Nephron (organoid): ENCODE data around the gene F13A1.

Experiments
- H3K27ac Mint-ChIP-seq, 3 experiments: 2 replicates each; pipeline ENCODE4 v1.8.0; 2020; ENCODE audit warnings: mixed read lengths in 3 of 3, mild to moderate bottlenecking in 2 of 3, moderate library complexity in 1 of 3
- H3K27me3 Mint-ChIP-seq: 2 replicates; pipeline ENCODE4 v1.8.0; 2021; ENCODE audit warnings: low read depth, mild to moderate bottlenecking, moderate library complexity, mixed read lengths
- H3K36me3 Mint-ChIP-seq: 2 replicates; pipeline ENCODE4 v1.8.0; 2020; ENCODE audit warnings: low read depth, mixed read lengths
- H3K4me1 Mint-ChIP-seq: 2 replicates; pipeline ENCODE4 v1.8.0; 2020; ENCODE audit warnings: mixed read lengths
- H3K4me3 Mint-ChIP-seq, 3 experiments: 2 replicates each; pipeline ENCODE4 v1.8.0; 2020; ENCODE audit warnings: mild to moderate bottlenecking in 3 of 3, mixed read lengths in 3 of 3, moderate library complexity in 2 of 3
- H3K9me3 Mint-ChIP-seq: 2 replicates; pipeline ENCODE4 v1.8.0; 2020; ENCODE audit warnings: mixed read lengths
- CTCF ChIP-seq, 3 experiments: fragments of 200-600 bp; sonication (generic); IDR thresholded peaks; one replicate each; pipeline ENCODE4 v1.5.0; 2021; ENCODE audit warnings: antibody characterized with exemption in 3 of 3; ENCODE audit not compliant: unreplicated experiment in 3 of 3

F13A1 gene

GRCh38 chr6:6236730-6237469 is 83.6 kb downstream of the F13A1 start:
- H3K4me3 Mint-ChIP-seq, result no peak overlapping the region
- H3K9me3 Mint-ChIP-seq, result peaks cover 10% of the 10 kb centered on the region
- no peaks in the 10 kb centered on the region for H3K4me1 Mint-ChIP-seq
- no peak overlapping the region for H3K27ac Mint-ChIP-seq
- TF ChIP-seq CTCF (IDR thresholded peaks at IDR 0.05; ENCODE audit: unreplicated experiment in 3 of 3), result no peak
- H3K36me3 Mint-ChIP-seq, result no peaks in the 10 kb centered on the region
- peaks cover 4% of the 10 kb centered on the region for H3K27me3 Mint-ChIP-seq

GRCh38 chr6:6235786-6236185 is 84.7 kb downstream of the F13A1 start:
- no peak overlapping the region for H3K27ac Mint-ChIP-seq
- no peaks in the 10 kb centered on the region for H3K36me3 Mint-ChIP-seq
- no peaks in the 10 kb centered on the region for H3K4me1 Mint-ChIP-seq

GRCh38 chr6:6234963-6235362 is 85.5 kb downstream of the F13A1 start:
- no peak overlapping the region for H3K4me3 Mint-ChIP-seq
- H3K9me3 Mint-ChIP-seq, result peaks cover 16% of the 10 kb centered on the region
- no peaks in the 10 kb centered on the region for H3K4me1 Mint-ChIP-seq
- peaks cover 4% of the 10 kb centered on the region for H3K27me3 Mint-ChIP-seq
- TF ChIP-seq CTCF (IDR thresholded peaks at IDR 0.05; ENCODE audit: unreplicated experiment in 3 of 3), result no peak
- H3K36me3 Mint-ChIP-seq, result no peaks in the 10 kb centered on the region
- no peak overlapping the region for H3K27ac Mint-ChIP-seq

More at GRCh38 chr6:6235786-6236185, 84.7 kb downstream of the F13A1 start:
- Mint-ChIP-seq H3K4me3 (no peak overlapping the region), H3K27me3 (peaks cover 4% of the 10 kb centered on the region), H3K9me3 (peaks cover 16% of the 10 kb centered on the region)
- no peak for TF ChIP-seq CTCF (IDR thresholded peaks at IDR 0.05; ENCODE audit: unreplicated experiment in 3 of 3)

- no peaks in the 10 kb centered on the region for H3K27me3 Mint-ChIP-seq
- H3K4me1 Mint-ChIP-seq, result no peaks in the 10 kb centered on the region
- no peak overlapping the region for H3K27ac Mint-ChIP-seq
- H3K9me3 Mint-ChIP-seq, result peaks cover 16% of the 10 kb centered on the region
- H3K36me3 Mint-ChIP-seq, result no peaks in the 10 kb centered on the region
- TF ChIP-seq CTCF (IDR thresholded peaks at IDR 0.05; ENCODE audit: unreplicated experiment in 3 of 3), result no peak
- H3K4me3 Mint-ChIP-seq, result no peak overlapping the region
Observed at GRCh38 chr6:6230286-6230685, 90.2 kb downstream of the F13A1 start.

GRCh38 chr6:6227896-6228295 is 92.6 kb downstream of the F13A1 start:
- no peak for TF ChIP-seq CTCF (IDR thresholded peaks at IDR 0.05; ENCODE audit: unreplicated experiment in 3 of 3)
- H3K36me3 Mint-ChIP-seq, result no peaks in the 10 kb centered on the region
- peaks cover 16% of the 10 kb centered on the region for H3K9me3 Mint-ChIP-seq
- no peaks in the 10 kb centered on the region for H3K4me1 Mint-ChIP-seq
- H3K27me3 Mint-ChIP-seq, result peaks cover 4% of the 10 kb centered on the region
- no peak overlapping the region for H3K27ac Mint-ChIP-seq
- no peak overlapping the region for H3K4me3 Mint-ChIP-seq
